Measurements from ENCODE around the gene RTL10.

GRCh38 chr22:19892257-19892879 is 37.7 kb upstream of the RTL10 start:
- 0 out of 2 replicates have a peak, but pooled peaks have one; percentile 47 for TF ChIP-seq PKNOX1 (IDR thresholded peaks at IDR 0.05)
- TF ChIP-seq ARNT (IDR thresholded peaks at IDR 0.05) = no peak
- no peak for TF ChIP-seq FOXA1 (IDR thresholded peaks at IDR 0.05)
- no peak for TF ChIP-seq SP1 (IDR thresholded peaks at IDR 0.05)

Measured in HEK293T (cell line).